Fibroblast of skin of left quadriceps (primary cell): ENCODE results near the gene KCNG4.
"Not testable (repeated sequence)": the region's sequence is repeated elsewhere in the genome, so short reads cannot be mapped to it uniquely, and the experiment has no call there.

ENCODE experiments used
- DNase-seq, 2 experiments: peaks; one replicate each; pipeline ENCODE4 v3.0.0-alpha.2; 2013; ENCODE audit warnings: low read depth in 2 of 2

The KCNG4 gene

GRCh38 chr16:84205976-84206691 lies 33.7 kb downstream of the KCNG4 start:
- no peak for DNase-seq

- DNase-seq, result not testable (repeated sequence)
Measured at GRCh38 chr16:84205123-84205522, 34.7 kb downstream of the KCNG4 start.

- not testable (repeated sequence) for DNase-seq
Measured at GRCh38 chr16:84204551-84204950, 35.3 kb downstream of the KCNG4 start.

GRCh38 chr16:84199861-84200260 lies 40.0 kb downstream of the KCNG4 start:
- no peak for DNase-seq

GRCh38 chr16:84199097-84199496 lies 40.7 kb downstream of the KCNG4 start:
- DNase-seq, result no peak

GRCh38 chr16:84198401-84198800 lies 41.4 kb downstream of the KCNG4 start:
- no peak for DNase-seq

GRCh38 chr16:84197466-84198128 lies 42.2 kb downstream of the KCNG4 start:
- DNase-seq, result no peak

GRCh38 chr16:84196727-84197394 lies 43.0 kb downstream of the KCNG4 start:
- no peak for DNase-seq

- no peak for DNase-seq
Measured at GRCh38 chr16:84196101-84196500, 43.7 kb downstream of the KCNG4 start.

GRCh38 chr16:84195201-84196093 lies 44.4 kb downstream of the KCNG4 start:
- DNase-seq, result no peak

GRCh38 chr16:84194470-84195200 lies 45.2 kb downstream of the KCNG4 start:
- no peak for DNase-seq

GRCh38 chr16:84194018-84194417 lies 45.8 kb downstream of the KCNG4 start:
- no peak for DNase-seq

- no peak for DNase-seq
Measured at GRCh38 chr16:84193480-84193879, 46.3 kb downstream of the KCNG4 start.

GRCh38 chr16:84191466-84191865 lies 48.3 kb downstream of the KCNG4 start:
- DNase-seq, result no peak

- no peak for DNase-seq
Measured at GRCh38 chr16:84190731-84191388, 49.0 kb downstream of the KCNG4 start, which contains the start of gene ADAD2. Gene ADAD2, plus strand, starts transcription at chr16:84191157. Its CDS starts 74 bp downstream, at chr16:84191231.

GRCh38 chr16:84186685-84187437 lies 53.0 kb downstream of the KCNG4 start, which contains the start of gene TAF1C:
Gene TAF1C, minus strand, starts transcription at chr16:84187057. Its CDS starts 2,069 bp downstream, at chr16:84184988.
- DNase-seq, result peak; percentile 86 to 88

- DNase-seq, result no peak
Measured at GRCh38 chr16:84184775-84185174, 55.0 kb downstream of the KCNG4 start.

GRCh38 chr16:84183911-84184591 lies 55.8 kb downstream of the KCNG4 start:
- no peak for DNase-seq

GRCh38 chr16:84183572-84183875 lies 56.3 kb downstream of the KCNG4 start:
- no peak for DNase-seq
